DND-41 (cell line): ENCODE measurements around the gene ANO6.

Experiments used
- ATAC-seq: fragments of 200-7000 bp; cut with Tn5 transposase; 3 replicates; pipeline ENCODE4 v1.9.1; 2021; ENCODE audit warnings: low read depth; ENCODE audit not compliant: insufficient read depth
- DNase-seq: peaks from one replicate; pipeline ENCODE4 v3.0.0-alpha.2; 2020
- H2AFZ ChIP-seq: 2 replicates; pipeline ENCODE4 v1.6.0; 2012; ENCODE audit warnings: low read depth, low read length
- H3K27ac ChIP-seq: 2 replicates; pipeline ENCODE4 v1.5.1; 2012; ENCODE audit warnings: low read length, inconsistent platforms
- H3K27me3 ChIP-seq: fragments of 200-600 bp; sonication (generic); 2 replicates; pipeline ENCODE4 v1.6.0; 2012; ENCODE audit warnings: low read length, mild to moderate bottlenecking, inconsistent platforms; ENCODE audit not compliant: insufficient read depth, poor library complexity
- H3K36me3 ChIP-seq: 2 replicates; pipeline ENCODE4 v1.5.1; 2012; ENCODE audit warnings: low read length, inconsistent platforms; ENCODE audit not compliant: insufficient read depth
- H3K4me1 ChIP-seq: 2 replicates; pipeline ENCODE4 v1.5.1; 2012; ENCODE audit warnings: mild to moderate bottlenecking, low read length; ENCODE audit not compliant: insufficient read depth
- H3K4me2 ChIP-seq: 2 replicates; pipeline ENCODE4 v1.6.0; 2012; ENCODE audit warnings: mild to moderate bottlenecking, moderate library complexity, low read length, inconsistent platforms; ENCODE audit not compliant: insufficient read depth
- H3K4me3 ChIP-seq, 2 experiments: fragments of 200-600 bp in 1 of 2; shearing (Covaris generic) in 1 of 2; 2 replicates each; pipeline ENCODE4 v1.5.1; 2012 to 2016; ENCODE audit warnings: inconsistent platforms in 2 of 2, low read length in 2 of 2, mild to moderate bottlenecking in 2 of 2, low read depth in 1 of 2, moderate library complexity in 1 of 2
- H3K79me2 ChIP-seq: 2 replicates; pipeline ENCODE4 v1.6.0; 2012; ENCODE audit warnings: low read length, inconsistent platforms; ENCODE audit not compliant: insufficient read depth
- H3K9ac ChIP-seq: 2 replicates; pipeline ENCODE4 v1.6.0; 2012; ENCODE audit warnings: low read depth, mild to moderate bottlenecking, inconsistent platforms, low read length, moderate library complexity
- H3K9me3 ChIP-seq: 2 replicates; pipeline ENCODE4 v1.5.1; 2012; ENCODE audit warnings: low read length, moderate library complexity, mild to moderate bottlenecking, inconsistent platforms; ENCODE audit not compliant: insufficient read depth, severe bottlenecking
- H4K20me1 ChIP-seq: 2 replicates; pipeline ENCODE4 v1.6.0; 2012; ENCODE audit warnings: low read length; ENCODE audit not compliant: insufficient read depth
- CTCF ChIP-seq: IDR thresholded peaks from 2 replicates; pipeline ENCODE4 v1.5.1; 2012; ENCODE audit warnings: borderline replicate concordance, low read length, moderate library complexity, mild to moderate bottlenecking; ENCODE audit not compliant: poor library complexity, severe bottlenecking; ENCODE audit errors: extremely low read depth
- EZH2 ChIP-seq: IDR thresholded peaks from 3 replicates; pipeline ENCODE4 v1.6.1; 2012; ENCODE audit warnings: borderline replicate concordance, low read depth, mild to moderate bottlenecking, moderate library complexity, low read length, inconsistent platforms; ENCODE audit not compliant: severe bottlenecking

Gene ANO6

DNA sequence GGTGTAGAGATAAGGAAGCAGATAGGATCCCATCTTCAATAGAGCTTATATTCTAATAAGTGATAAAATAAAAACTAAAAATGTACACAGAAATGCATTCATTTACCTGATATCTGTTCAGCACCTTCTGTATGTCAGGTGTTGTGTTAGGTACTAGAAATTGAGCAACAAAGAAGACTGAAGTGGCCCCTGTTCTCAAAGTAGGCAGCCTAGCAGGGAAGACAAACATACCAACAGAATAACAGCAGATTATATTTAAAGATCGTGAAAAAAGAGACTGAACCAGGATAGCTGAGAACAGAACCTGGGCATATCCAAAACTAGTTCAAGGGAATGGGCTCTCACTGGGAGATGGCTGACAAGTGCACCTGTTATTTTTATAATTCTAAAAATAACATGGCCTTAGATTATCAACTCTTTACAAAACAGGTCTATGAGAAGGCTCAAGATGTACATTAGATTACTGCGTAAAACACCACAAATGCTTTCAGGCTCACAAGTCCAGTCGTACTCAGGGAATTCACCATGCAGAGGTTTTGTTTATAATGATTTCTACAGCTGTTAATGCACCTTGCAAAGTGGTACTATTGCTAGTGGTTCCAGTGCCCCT, 16.4 kb downstream of the ANO6 start:
- no peak for ATAC-seq
- no peak for DNase-seq
- Histone ChIP-seq H2AFZ (no peak overlapping the region), H3K9ac (no peak overlapping the region), H3K4me2 (no peak overlapping the region), H3K9me3 (no peaks in the 10 kb centered on the region), H4K20me1 (peaks cover 15% of the 10 kb centered on the region; the same call in 1 of the 2 replicates), H3K4me1 (no peaks in the 10 kb centered on the region), H3K36me3 (peaks cover 7% of the 10 kb centered on the region; the same call in 1 of the 2 replicates), H3K27ac (0 out of 2 replicates have a peak overlapping the region, but pooled peaks have one; percentile 1), H3K4me3 (no peak overlapping the region), H3K27me3 (no peaks in the 10 kb centered on the region), H3K79me2 (peaks cover 67% of the 10 kb centered on the region)
- TF ChIP-seq CTCF, result no peak
- no peak for TF ChIP-seq EZH2

DNA sequence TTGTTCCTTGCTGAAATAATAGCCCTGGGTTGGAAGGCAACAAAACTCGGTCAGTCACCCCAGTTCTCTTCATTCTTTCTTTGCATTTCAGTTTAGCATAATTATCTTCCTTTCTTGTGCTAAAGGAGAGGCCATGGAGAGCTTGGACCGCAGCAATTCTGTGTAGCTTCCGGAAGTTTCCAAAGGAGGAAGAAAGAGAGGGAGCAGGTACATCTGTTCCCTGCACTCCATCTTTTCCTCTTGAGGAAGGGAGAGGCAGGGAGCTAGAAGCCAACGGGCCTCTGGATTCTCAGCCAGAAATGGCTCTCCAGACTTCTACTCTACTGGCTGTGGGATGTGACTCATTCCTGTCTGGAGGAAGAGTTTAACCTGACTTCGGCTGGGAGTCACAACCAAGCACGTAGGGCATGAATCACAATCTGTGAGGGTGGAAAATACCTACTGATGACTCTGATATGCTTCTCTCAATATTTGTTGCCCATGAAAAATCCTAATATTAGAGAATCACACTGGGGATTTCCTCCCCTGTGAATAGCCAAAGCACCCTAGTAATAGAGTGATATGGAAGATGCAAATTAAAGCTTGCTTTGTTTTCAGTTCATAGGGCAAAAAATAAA, 17.0 kb downstream of the ANO6 start:
- H3K4me2 ChIP-seq, result no peak overlapping the region
- H3K4me1 ChIP-seq, result no peaks in the 10 kb centered on the region
- TF ChIP-seq CTCF, result no peak
- TF ChIP-seq EZH2, result no peak
- ATAC-seq (no peak), DNase-seq (no peak)
- peaks cover 61% of the 10 kb centered on the region for H3K79me2 ChIP-seq
- no peaks in the 10 kb centered on the region for H3K9me3 ChIP-seq
- no peaks in the 10 kb centered on the region for H3K27me3 ChIP-seq
- H4K20me1 ChIP-seq, result peaks cover 14% of the 10 kb centered on the region; the same call in 1 of the 2 replicates
- H3K9ac ChIP-seq, result no peak overlapping the region
- H3K36me3 ChIP-seq, result peaks cover 7% of the 10 kb centered on the region; the same call in 1 of the 2 replicates
- H2AFZ ChIP-seq, result no peak overlapping the region
- 0 out of 2 replicates have a peak overlapping the region, but pooled peaks have one; percentile 1 for H3K27ac ChIP-seq
- H3K4me3 ChIP-seq, result no peak overlapping the region

GRCh38 chr12:45234139-45234865, 18.4 kb downstream of the ANO6 start:
- peaks cover 10% of the 10 kb centered on the region; the same call in 1 of the 2 replicates for H4K20me1 ChIP-seq
- TF ChIP-seq EZH2, result no peak
- TF ChIP-seq CTCF, result no peak
- H3K4me2 ChIP-seq, result no peak overlapping the region
- H3K4me3 ChIP-seq, result no peak overlapping the region
- no peaks in the 10 kb centered on the region for H3K9me3 ChIP-seq
- no peak overlapping the region for H2AFZ ChIP-seq
- DNase-seq (no peak), ATAC-seq (no peak)
- no peak overlapping the region for H3K27ac ChIP-seq
- H3K9ac ChIP-seq, result no peak overlapping the region
- H3K36me3 ChIP-seq, result peaks cover 7% of the 10 kb centered on the region; the same call in 1 of the 2 replicates
- no peaks in the 10 kb centered on the region for H3K4me1 ChIP-seq
- peaks cover 55% of the 10 kb centered on the region for H3K79me2 ChIP-seq
- H3K27me3 ChIP-seq, result no peaks in the 10 kb centered on the region
